Fibroblast of lung (primary cell): ENCODE results near the gene RRAGB. TPM values are rescaled to one million over a fixed set of nuclear protein-coding genes. Genes with fewer than 3 reads are reported as not detected.
"Not testable (repeated sequence)": the region's sequence is repeated elsewhere in the genome, so short reads cannot be mapped to it uniquely, and the experiment has no call there.

Source experiments
- DNase-seq, 2 donors: peaks; one replicate each; pipeline versions ENCODE4 v3.0.0 to v3.0.0-alpha.2; 2010; ENCODE audit warnings: low read depth in 2 of 2
- H2AFZ ChIP-seq: 2 replicates; pipeline ENCODE4 v1.5.1; 2012; ENCODE audit warnings: low read length, control low read depth, inconsistent platforms
- H3K27ac ChIP-seq: 2 replicates; pipeline ENCODE4 v1.5.1; 2011; ENCODE audit warnings: low read length, control low read depth; ENCODE audit not compliant: insufficient read depth
- H3K27me3 ChIP-seq: 2 replicates; pipeline ENCODE4 v1.5.1; 2011; ENCODE audit warnings: mild to moderate bottlenecking, low read length; ENCODE audit not compliant: control insufficient read depth, insufficient read depth
- H3K36me3 ChIP-seq: 2 replicates; pipeline ENCODE4 v1.5.1; 2011; ENCODE audit warnings: low read length; ENCODE audit not compliant: control insufficient read depth, insufficient read depth
- H3K4me1 ChIP-seq: 2 replicates; pipeline ENCODE4 v1.5.1; 2011; ENCODE audit warnings: low read length; ENCODE audit not compliant: control insufficient read depth, insufficient read depth; ENCODE audit errors: extremely low read depth
- H3K4me2 ChIP-seq: 2 replicates; pipeline ENCODE4 v1.5.1; 2011; ENCODE audit warnings: low read length, control low read depth; ENCODE audit not compliant: insufficient read depth; ENCODE audit errors: extremely low read depth
- H3K4me3 ChIP-seq, 4 experiments: fragments of 200-600 bp in 1 of 4; sonication (generic) in 1 of 4; replicated peaks in 1 of 4; 2 replicates each; pipeline ENCODE4 v1.5.1; 2011 to 2016; ENCODE audit warnings: low read length in 4 of 4, low read depth in 3 of 4, mild to moderate bottlenecking in 3 of 4, control low read depth in 2 of 4, inconsistent platforms in 1 of 4, mixed read lengths in 1 of 4; ENCODE audit not compliant: insufficient read depth in 1 of 4; ENCODE audit errors: control extremely low read depth in 1 of 4
- H3K79me2 ChIP-seq: 2 replicates; pipeline ENCODE4 v1.5.1; 2012; ENCODE audit warnings: mild to moderate bottlenecking, low read length, inconsistent platforms; ENCODE audit not compliant: control insufficient read depth, insufficient read depth
- H3K9ac ChIP-seq: 2 replicates; pipeline ENCODE4 v1.5.1; 2011; ENCODE audit warnings: mild to moderate bottlenecking, low read length, control low read depth; ENCODE audit not compliant: insufficient read depth
- H3K9me3 ChIP-seq: 2 replicates; pipeline ENCODE4 v1.5.1; 2012; ENCODE audit warnings: low read depth, low read length; ENCODE audit not compliant: control insufficient read depth, insufficient read depth
- H4K20me1 ChIP-seq: 2 replicates; pipeline ENCODE4 v1.5.1; 2011; ENCODE audit warnings: low read length; ENCODE audit not compliant: control insufficient read depth, insufficient read depth; ENCODE audit errors: extremely low read depth
- EZH2 ChIP-seq: IDR thresholded peaks from 2 replicates; pipeline ENCODE4 v1.5.1; 2012; ENCODE audit warnings: low read length, control low read depth, mild to moderate bottlenecking; ENCODE audit errors: missing control alignments
- polyA plus RNA-seq, 2 donors: library from polyadenylated mRNA; depleted of rRNA in 1 of 2; stranded (reverse) in 1 of 2; unstranded in 1 of 2; fragments of >200 nt; gene quantifications; 2 replicates each; pipeline ENCODE4 v1.2.1, GENCODE V29; 2011 to 2012; ENCODE audit warnings: missing spikeins in 1 of 2
- total RNA-seq: library from RNA; depleted of rRNA; stranded (reverse); fragments of >200 nt; gene quantifications from 2 replicates; pipeline ENCODE4 v1.2.1, GENCODE V29; 2014
- TF ChIP-seq, protein P1 (sequence below), 2 donors: IDR thresholded peaks in 1 of 2; conservative IDR thresholded peaks in 1 of 2; 1 replicate in 1 of 2; 2 replicates in 1 of 2; pipeline ENCODE4 v1.5.1; 2011 to 2012; ENCODE audit warnings: low read length in 2 of 2, control low read depth in 1 of 2, inconsistent platforms in 1 of 2, low read depth in 1 of 2, mild to moderate bottlenecking in 1 of 2

The RRAGB gene
- total and polyA plus RNA-seq, 2 donors (not counting 1 experiment from before 2014, with no cell fraction given), result 36.5 to 57.6 TPM

- DNase-seq, result no peak
- Histone ChIP-seq H3K4me1 (no peaks in the 10 kb centered on the region), H3K27me3 (no peaks in the 10 kb centered on the region), H3K9ac (no peak overlapping the region), H3K36me3 (no peaks in the 10 kb centered on the region), H3K4me3 (no peak overlapping the region), H3K27ac (no peak overlapping the region), H2AFZ (no peak overlapping the region), H4K20me1 (no peaks in the 10 kb centered on the region), H3K4me2 (no peak overlapping the region), H3K79me2 (no peaks in the 10 kb centered on the region), H3K9me3 (no peaks in the 10 kb centered on the region)
- TF ChIP-seq, protein P1, sequence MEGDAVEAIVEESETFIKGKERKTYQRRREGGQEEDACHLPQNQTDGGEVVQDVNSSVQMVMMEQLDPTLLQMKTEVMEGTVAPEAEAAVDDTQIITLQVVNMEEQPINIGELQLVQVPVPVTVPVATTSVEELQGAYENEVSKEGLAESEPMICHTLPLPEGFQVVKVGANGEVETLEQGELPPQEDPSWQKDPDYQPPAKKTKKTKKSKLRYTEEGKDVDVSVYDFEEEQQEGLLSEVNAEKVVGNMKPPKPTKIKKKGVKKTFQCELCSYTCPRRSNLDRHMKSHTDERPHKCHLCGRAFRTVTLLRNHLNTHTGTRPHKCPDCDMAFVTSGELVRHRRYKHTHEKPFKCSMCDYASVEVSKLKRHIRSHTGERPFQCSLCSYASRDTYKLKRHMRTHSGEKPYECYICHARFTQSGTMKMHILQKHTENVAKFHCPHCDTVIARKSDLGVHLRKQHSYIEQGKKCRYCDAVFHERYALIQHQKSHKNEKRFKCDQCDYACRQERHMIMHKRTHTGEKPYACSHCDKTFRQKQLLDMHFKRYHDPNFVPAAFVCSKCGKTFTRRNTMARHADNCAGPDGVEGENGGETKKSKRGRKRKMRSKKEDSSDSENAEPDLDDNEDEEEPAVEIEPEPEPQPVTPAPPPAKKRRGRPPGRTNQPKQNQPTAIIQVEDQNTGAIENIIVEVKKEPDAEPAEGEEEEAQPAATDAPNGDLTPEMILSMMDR (conservative IDR thresholded peaks at IDR 0.05 in 1 of 2, IDR thresholded peaks at IDR 0.05 in 1 of 2; ENCODE audit: low read depth in 1 of 2, low read length in 2 of 2), result no peak
- no peak for TF ChIP-seq EZH2
Observed at GRCh38 chrX:55695227-55696018, 22.1 kb upstream of the RRAGB start.

GRCh38 chrX:55697381-55697780, 20.2 kb upstream of the RRAGB start:
- Histone ChIP-seq H3K27me3 (no peaks in the 10 kb centered on the region), H4K20me1 (no peaks in the 10 kb centered on the region), H3K4me1 (no peaks in the 10 kb centered on the region), H3K79me2 (no peaks in the 10 kb centered on the region), H3K4me2 (no peak overlapping the region), H3K4me3 (no peak overlapping the region), H3K36me3 (no peaks in the 10 kb centered on the region), H3K9ac (no peak overlapping the region), H2AFZ (no peak overlapping the region), H3K9me3 (no peaks in the 10 kb centered on the region), H3K27ac (no peak overlapping the region)
- DNase-seq, result no peak
- no peak for TF ChIP-seq EZH2
- TF ChIP-seq, protein P1 (conservative IDR thresholded peaks at IDR 0.05 in 1 of 2, IDR thresholded peaks at IDR 0.05 in 1 of 2; ENCODE audit: low read depth in 1 of 2, low read length in 2 of 2), result no peak

- Histone ChIP-seq H4K20me1 (no peaks in the 10 kb centered on the region), H3K4me2 (no peak overlapping the region), H3K4me3 (no peak overlapping the region), H3K9me3 (no peaks in the 10 kb centered on the region), H3K36me3 (no peaks in the 10 kb centered on the region), H3K27me3 (no peaks in the 10 kb centered on the region), H3K27ac (no peak overlapping the region), H2AFZ (no peak overlapping the region), H3K9ac (no peak overlapping the region), H3K79me2 (no peaks in the 10 kb centered on the region), H3K4me1 (no peaks in the 10 kb centered on the region)
- no peak for TF ChIP-seq EZH2
- TF ChIP-seq, protein P1 (conservative IDR thresholded peaks at IDR 0.05 in 1 of 2, IDR thresholded peaks at IDR 0.05 in 1 of 2; ENCODE audit: low read depth in 1 of 2, low read length in 2 of 2), result no peak
- no peak for DNase-seq
Observed at GRCh38 chrX:55702671-55703070, 14.9 kb upstream of the RRAGB start.

DNA sequence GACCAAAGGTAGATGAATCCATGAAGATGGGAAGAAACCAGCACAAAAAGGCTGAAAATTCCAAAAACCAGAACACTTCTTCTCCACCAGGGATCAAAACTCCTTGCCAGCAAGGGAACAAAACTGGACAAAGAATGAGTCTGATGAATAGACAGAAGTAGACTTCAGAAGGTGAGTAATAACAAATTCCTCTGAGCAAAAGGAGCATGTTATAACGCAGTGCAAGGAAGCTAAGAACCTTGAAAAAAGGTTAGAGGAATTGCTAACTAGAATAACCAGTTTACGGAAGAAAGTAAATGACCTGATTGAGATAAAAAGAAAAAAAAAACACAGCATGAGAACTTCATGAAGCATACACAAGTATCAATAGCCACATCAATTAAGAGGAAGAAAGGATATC, 14.1 kb upstream of the RRAGB start:
- not testable (repeated sequence) for H3K27ac ChIP-seq, H4K20me1 ChIP-seq, H3K36me3 ChIP-seq, DNase-seq, H3K4me2 ChIP-seq, H3K79me2 ChIP-seq, H3K4me3 ChIP-seq, H3K9ac ChIP-seq, H3K27me3 ChIP-seq, H2AFZ ChIP-seq, H3K4me1 ChIP-seq, H3K9me3 ChIP-seq
